Neutrophil (primary cell): ENCODE data around the gene TAC1.

Experiments used
- H3K27ac ChIP-seq: fragments of 200-600 bp; sonication (generic); 2 replicates; pipeline ENCODE4 v1.5.1; 2016; ENCODE audit warnings: mild to moderate bottlenecking, moderate library complexity
- H3K27me3 ChIP-seq: fragments of 200-600 bp; sonication (generic); 2 replicates; pipeline ENCODE4 v1.6.0; 2016; ENCODE audit warnings: mild to moderate bottlenecking
- H3K36me3 ChIP-seq: fragments of 200-600 bp; sonication (generic); 2 replicates; pipeline ENCODE4 v1.5.1; 2017
- H3K4me1 ChIP-seq, 2 experiments: fragments of 200-600 bp in 1 of 2; sonication (generic) in 1 of 2; 1 replicate in 1 of 2; 2 replicates in 1 of 2; pipeline versions ENCODE4 v1.5.1 to v1.6.1; 2013 to 2016; ENCODE audit warnings: low read depth in 1 of 2, low read length in 1 of 2, mild to moderate bottlenecking in 1 of 2, moderate library complexity in 1 of 2; ENCODE audit not compliant: control insufficient read depth in 1 of 2, insufficient read depth in 1 of 2
- H3K4me3 ChIP-seq, 2 experiments: fragments of 200-600 bp in 1 of 2; sonication (generic) in 1 of 2; 1 replicate in 1 of 2; 2 replicates in 1 of 2; pipeline ENCODE4 v1.5.1; 2013 to 2016; ENCODE audit warnings: low read depth in 1 of 2, low read length in 1 of 2, mild to moderate bottlenecking in 1 of 2, moderate library complexity in 1 of 2
- H3K9me3 ChIP-seq: fragments of 200-600 bp; sonication (generic); 2 replicates; pipeline ENCODE4 v1.5.1; 2016
- CTCF ChIP-seq: fragments of 200-600 bp; sonication (generic); IDR thresholded peaks from 2 replicates; pipeline ENCODE4 v1.5.1; 2016; ENCODE audit warnings: antibody characterized with exemption

TAC1 gene

DNA sequence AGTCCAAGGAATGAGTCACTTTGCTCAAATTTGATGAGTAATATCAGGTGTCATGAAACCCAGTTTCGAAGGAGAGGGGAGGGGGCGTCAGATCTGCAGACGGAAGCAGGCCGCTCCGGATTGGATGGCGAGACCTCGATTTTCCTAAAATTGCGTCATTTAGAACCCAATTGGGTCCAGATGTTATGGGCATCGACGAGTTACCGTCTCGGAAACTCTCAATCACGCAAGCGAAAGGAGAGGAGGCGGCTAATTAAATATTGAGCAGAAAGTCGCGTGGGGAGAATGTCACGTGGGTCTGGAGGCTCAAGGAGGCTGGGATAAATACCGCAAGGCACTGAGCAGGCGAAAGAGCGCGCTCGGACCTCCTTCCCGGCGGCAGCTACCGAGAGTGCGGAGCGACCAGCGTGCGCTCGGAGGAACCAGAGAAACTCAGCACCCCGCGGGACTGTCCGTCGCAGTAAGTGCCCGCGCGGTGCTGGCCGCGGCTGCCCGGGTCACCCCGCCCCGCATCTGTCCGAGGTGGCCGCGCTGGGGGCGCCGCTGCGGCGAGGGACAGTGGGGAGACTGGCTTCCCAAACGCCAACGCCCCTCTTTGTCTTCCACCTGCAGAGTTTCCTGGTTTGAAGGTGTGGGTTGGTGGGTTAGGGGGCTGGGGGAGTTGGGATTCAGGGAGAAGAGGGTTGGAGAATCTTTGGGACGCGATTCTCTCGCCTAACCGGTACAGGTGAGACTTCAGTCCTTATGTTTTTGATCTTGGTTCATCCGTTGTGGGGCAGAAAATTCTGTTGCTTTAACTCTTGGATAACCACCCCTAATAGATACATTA is at the start of gene TAC1:
Gene TAC1 (plus strand): TSS at position 351 of the 829 bp plus-strand sequence. CDS start 527 bp downstream, outside the sequence.
- Histone ChIP-seq H3K27ac (no peak within 1 kb of the TSS), H3K4me3 (no peak within 1 kb of the TSS)

GRCh38 chr7:97685952-97686351 is 45.9 kb upstream of the TAC1 start:
- H3K4me1 ChIP-seq, result no peaks in the 10 kb centered on the region
- no peak for TF ChIP-seq CTCF
- H3K27ac ChIP-seq, result no peak overlapping the region
- H3K36me3 ChIP-seq, result no peaks in the 10 kb centered on the region
- no peaks in the 10 kb centered on the region for H3K9me3 ChIP-seq
- no peak overlapping the region for H3K4me3 ChIP-seq
- no peaks in the 10 kb centered on the region for H3K27me3 ChIP-seq

More for the DNA sequence above, at the start of gene TAC1:
- TF ChIP-seq CTCF, result no peak
- H3K9me3 ChIP-seq, result no peaks in the 10 kb centered on the region
- H3K27me3 ChIP-seq, result peaks cover 89% of the 10 kb centered on the region
- H3K36me3 ChIP-seq, result no peaks in the 10 kb centered on the region
- H3K4me1 ChIP-seq, result no peaks in the 10 kb centered on the region

GRCh38 chr7:97693586-97693985 is 38.3 kb upstream of the TAC1 start:
- H3K4me1 ChIP-seq, result no peaks in the 10 kb centered on the region
- no peak overlapping the region for H3K4me3 ChIP-seq
- no peak for TF ChIP-seq CTCF
- no peaks in the 10 kb centered on the region for H3K27me3 ChIP-seq
- H3K9me3 ChIP-seq, result no peaks in the 10 kb centered on the region
- H3K27ac ChIP-seq, result no peak overlapping the region
- no peaks in the 10 kb centered on the region for H3K36me3 ChIP-seq

- no peaks in the 10 kb centered on the region for H3K36me3 ChIP-seq
- H3K4me1 ChIP-seq, result no peaks in the 10 kb centered on the region
- no peaks in the 10 kb centered on the region for H3K9me3 ChIP-seq
- H3K4me3 ChIP-seq, result no peak overlapping the region
- TF ChIP-seq CTCF, result no peak
- no peaks in the 10 kb centered on the region for H3K27me3 ChIP-seq
- no peak overlapping the region for H3K27ac ChIP-seq
These were observed 37.5 kb upstream of the TAC1 start for GRCh38 chr7:97694355-97694754.

GRCh38 chr7:97697396-97697795 is 34.5 kb upstream of the TAC1 start:
- Histone ChIP-seq H3K27me3 (no peaks in the 10 kb centered on the region), H3K27ac (no peak overlapping the region), H3K4me3 (no peak overlapping the region), H3K36me3 (no peaks in the 10 kb centered on the region), H3K9me3 (no peaks in the 10 kb centered on the region), H3K4me1 (no peaks in the 10 kb centered on the region)
- no peak for TF ChIP-seq CTCF
